Urothelium cell line (cell line): ENCODE results near the gene GIPR.
A peak's percentile ranks its signal among the peaks of the same experiment; 100 is the strongest.

Experiments
- DNase-seq: peaks from one replicate; pipeline ENCODE4 v3.0.0; 2011; ENCODE audit warnings: low spot score, mixed read lengths
- FAIRE-seq: peaks from 2 replicates; lab custom pipeline; 2011; peaks lifted over from hg19 to GRCh38; lab: Jason Lieb, UNC

Gene GIPR

GRCh38 chr19:45645068-45645630, 22.9 kb upstream of the GIPR start:
- FAIRE-seq (no peak), DNase-seq (no peak)

- FAIRE-seq, result no peak
- peak; percentile 84 for DNase-seq
Measured at GRCh38 chr19:45645631-45646344, 22.2 kb upstream of the GIPR start.

- FAIRE-seq, result no peak
Measured at GRCh38 chr19:45646345-45646698, 21.7 kb upstream of the GIPR start.

GRCh38 chr19:45650722-45651121, 17.3 kb upstream of the GIPR start:
- DNase-seq, result no peak
- no peak for FAIRE-seq

More at GRCh38 chr19:45646345-45646698, 21.7 kb upstream of the GIPR start:
- no peak for DNase-seq

GRCh38 chr19:45653634-45654033, 14.4 kb upstream of the GIPR start:
- DNase-seq, result no peak
- no peak for FAIRE-seq

GRCh38 chr19:45655073-45655472, 12.9 kb upstream of the GIPR start:
- FAIRE-seq (no peak), DNase-seq (no peak)

- FAIRE-seq (no peak), DNase-seq (no peak)
Measured at GRCh38 chr19:45657520-45658167, 10.4 kb upstream of the GIPR start.

- no peak for DNase-seq
- FAIRE-seq, result no peak
Measured at GRCh38 chr19:45659096-45659729, 8.8 kb upstream of the GIPR start.

- DNase-seq (no peak), FAIRE-seq (no peak)
Measured at GRCh38 chr19:45660636-45661035, 7.4 kb upstream of the GIPR start.

- DNase-seq, result no peak
- FAIRE-seq, result no peak
Measured at GRCh38 chr19:45663800-45664199, 4.2 kb upstream of the GIPR start.

GRCh38 chr19:45664575-45664974, 3.4 kb upstream of the GIPR start:
- FAIRE-seq, result no peak
- DNase-seq, result no peak

- DNase-seq (no peak), FAIRE-seq (no peak)
Measured at GRCh38 chr19:45668342-45668871, 386 bp downstream of the GIPR start.

- peak; percentile 49 for DNase-seq
- FAIRE-seq, result no peak
Measured at GRCh38 chr19:45670670-45671453, 2.8 kb downstream of the GIPR start.

GRCh38 chr19:45674946-45675345, 6.9 kb downstream of the GIPR start:
- no peak for FAIRE-seq
- no peak for DNase-seq

- FAIRE-seq, result no peak
- no peak for DNase-seq
Measured at GRCh38 chr19:45676851-45677263, 8.8 kb downstream of the GIPR start.

GRCh38 chr19:45677351-45678230, 9.6 kb downstream of the GIPR start:
- no peak for FAIRE-seq
- no peak for DNase-seq

GRCh38 chr19:45681391-45682015, 13.5 kb downstream of the GIPR start:
- FAIRE-seq, result peak; percentile 35

GRCh38 chr19:45682117-45682516, 14.1 kb downstream of the GIPR start:
- FAIRE-seq (no peak), DNase-seq (no peak)

More at GRCh38 chr19:45681391-45682015, 13.5 kb downstream of the GIPR start:
- peak; percentile 90 for DNase-seq

- FAIRE-seq (no peak), DNase-seq (no peak)
Measured at GRCh38 chr19:45682908-45683307, 14.9 kb downstream of the GIPR start.
